Activated CD4-positive, alpha-beta memory T cell treated with anti-CD3 and anti-CD28 coated beads, Interleukin-2, amount 10 ng/mL, durations not matched to agents 7 days and 5 days (primary cell): ENCODE results near the gene SP3. TPM values are rescaled to one million over a fixed set of nuclear protein-coding genes. Genes with fewer than 3 reads are reported as not detected.
A peak's percentile ranks its signal among the peaks of the same experiment; 100 is the strongest.

Experiments
- CTCF ChIA-PET: fragments of 350-600 bp; sonication (Branson Sonifier 250); formaldehyde crosslinking; loops from one replicate; lab custom pipeline; 2021; ENCODE audit warnings: antibody characterized with exemption, inconsistent platforms; lab: Charles Lee
- POLR2A ChIA-PET: fragments of 350-600 bp; sonication (Branson Sonifier 250); formaldehyde crosslinking; loops from one replicate; lab custom pipeline; 2021; ENCODE audit warnings: antibody characterized with exemption; lab: Charles Lee
- DNase-seq: peaks from one replicate; pipeline ENCODE4 v3.0.0-alpha.2; 2020
- H3K27ac Mint-ChIP-seq: one replicate; pipeline ENCODE4 v1.8.0; 2021; ENCODE audit warnings: mild to moderate bottlenecking, mixed read lengths
- H3K27me3 Mint-ChIP-seq: one replicate; pipeline ENCODE4 v1.8.0; 2021; ENCODE audit warnings: mixed read lengths
- H3K36me3 Mint-ChIP-seq: one replicate; pipeline ENCODE4 v1.8.0; 2021; ENCODE audit warnings: low read depth, mixed read lengths
- H3K4me1 Mint-ChIP-seq: one replicate; pipeline ENCODE4 v1.8.0; 2021; ENCODE audit warnings: mixed read lengths
- H3K4me3 Mint-ChIP-seq: one replicate; pipeline ENCODE4 v1.8.0; 2021; ENCODE audit warnings: mild to moderate bottlenecking, mixed read lengths
- H3K9me3 Mint-ChIP-seq: one replicate; pipeline ENCODE4 v1.8.0; 2021; ENCODE audit warnings: mixed read lengths
- total RNA-seq, 2 experiments: library from RNA; stranded (reverse); gene quantifications; one replicate each; pipeline ENCODE4 v1.2.3, GENCODE V29; 2021

The SP3 gene
- total RNA-seq, result 10 to 100 TPM; 94.9 to 96.9 TPM

GRCh38 chr2:173965372-173966025 lies at the start of gene SP3:
TSS of gene SP3 (minus strand) at chr2:173965373. CDS start at chr2:173965171, 202 bp downstream.
- H3K27ac Mint-ChIP-seq, result peak within 1 kb of the TSS; percentile 100
- POLR2A ChIA-PET, result interaction anchor here (0.5 to 2.6 kb wide), 11 partner anchors 10 to 372 kb away, joined by 3 to 9 read pairs (median 4); no protein-coding TSS in a partner anchor
- no peaks in the 10 kb centered on the region for H3K9me3 Mint-ChIP-seq
- H3K4me1 Mint-ChIP-seq, result peaks cover 29% of the 10 kb centered on the region
- CTCF ChIA-PET, result no interaction called here
- DNase-seq, result peak; percentile 96
- H3K27me3 Mint-ChIP-seq, result peaks cover 6% of the 10 kb centered on the region
- H3K36me3 Mint-ChIP-seq, result peaks cover 37% of the 10 kb centered on the region
- H3K4me3 Mint-ChIP-seq, result peak within 1 kb of the TSS; percentile 90

GRCh38 chr2:174014699-174015070 lies 49.5 kb upstream of the SP3 start:
- Mint-ChIP-seq H3K4me3 (no peak overlapping the region), H3K9me3 (no peaks in the 10 kb centered on the region), H3K27ac (no peak overlapping the region), H3K36me3 (no peaks in the 10 kb centered on the region), H3K27me3 (peaks cover 18% of the 10 kb centered on the region), H3K4me1 (peaks cover 4% of the 10 kb centered on the region)
- CTCF ChIA-PET, result no interaction called here
- POLR2A ChIA-PET, result no interaction called here
- DNase-seq, result no peak

- Mint-ChIP-seq H3K36me3 (no peaks in the 10 kb centered on the region), H3K27ac (no peak overlapping the region), H3K4me1 (peaks cover 4% of the 10 kb centered on the region), H3K4me3 (no peak overlapping the region), H3K9me3 (no peaks in the 10 kb centered on the region), H3K27me3 (peaks cover 19% of the 10 kb centered on the region)
- ChIA-PET CTCF (no interaction called here), POLR2A (interaction anchor here (1.2 kb wide), 1 partner anchor 49 kb away, joined by 4 read pairs; the partner anchor contains the start of gene SP3)
- no peak for DNase-seq
These were observed 49.0 kb upstream of the SP3 start for GRCh38 chr2:174014011-174014698.

DNA sequence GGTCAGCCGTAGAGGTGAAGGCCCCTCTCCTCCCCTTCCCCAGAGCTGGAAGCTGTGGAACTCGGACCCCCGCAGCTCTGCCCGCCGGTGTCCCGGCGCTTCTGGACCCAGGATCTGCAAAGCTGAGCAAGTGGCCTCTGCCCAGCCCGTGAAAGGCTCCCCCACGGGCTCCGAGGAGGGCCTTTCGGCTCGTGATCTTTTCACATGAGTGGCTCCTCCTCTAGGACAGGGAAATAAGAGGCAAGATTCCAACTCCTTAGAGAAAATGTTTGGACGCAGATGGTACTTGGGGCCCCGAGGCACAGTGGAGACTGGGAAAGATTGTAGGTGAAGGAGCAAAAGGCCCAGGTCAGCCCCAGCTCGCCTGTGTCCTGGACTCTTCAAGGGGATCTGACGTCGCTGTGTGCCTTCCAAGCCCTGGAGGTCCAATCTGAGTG lies 48.2 kb upstream of the SP3 start:
- Mint-ChIP-seq H3K9me3 (no peaks in the 10 kb centered on the region), H3K4me3 (peak overlapping the region; percentile 26), H3K27ac (no peak overlapping the region), H3K27me3 (peaks cover 23% of the 10 kb centered on the region), H3K4me1 (peaks cover 4% of the 10 kb centered on the region), H3K36me3 (no peaks in the 10 kb centered on the region)
- ChIA-PET POLR2A (interaction anchor here (1.2 kb wide), 1 partner anchor 48 kb away, joined by 4 read pairs; the partner anchor contains the start of gene SP3), CTCF (no interaction called here)
- DNase-seq, result no peak

DNA sequence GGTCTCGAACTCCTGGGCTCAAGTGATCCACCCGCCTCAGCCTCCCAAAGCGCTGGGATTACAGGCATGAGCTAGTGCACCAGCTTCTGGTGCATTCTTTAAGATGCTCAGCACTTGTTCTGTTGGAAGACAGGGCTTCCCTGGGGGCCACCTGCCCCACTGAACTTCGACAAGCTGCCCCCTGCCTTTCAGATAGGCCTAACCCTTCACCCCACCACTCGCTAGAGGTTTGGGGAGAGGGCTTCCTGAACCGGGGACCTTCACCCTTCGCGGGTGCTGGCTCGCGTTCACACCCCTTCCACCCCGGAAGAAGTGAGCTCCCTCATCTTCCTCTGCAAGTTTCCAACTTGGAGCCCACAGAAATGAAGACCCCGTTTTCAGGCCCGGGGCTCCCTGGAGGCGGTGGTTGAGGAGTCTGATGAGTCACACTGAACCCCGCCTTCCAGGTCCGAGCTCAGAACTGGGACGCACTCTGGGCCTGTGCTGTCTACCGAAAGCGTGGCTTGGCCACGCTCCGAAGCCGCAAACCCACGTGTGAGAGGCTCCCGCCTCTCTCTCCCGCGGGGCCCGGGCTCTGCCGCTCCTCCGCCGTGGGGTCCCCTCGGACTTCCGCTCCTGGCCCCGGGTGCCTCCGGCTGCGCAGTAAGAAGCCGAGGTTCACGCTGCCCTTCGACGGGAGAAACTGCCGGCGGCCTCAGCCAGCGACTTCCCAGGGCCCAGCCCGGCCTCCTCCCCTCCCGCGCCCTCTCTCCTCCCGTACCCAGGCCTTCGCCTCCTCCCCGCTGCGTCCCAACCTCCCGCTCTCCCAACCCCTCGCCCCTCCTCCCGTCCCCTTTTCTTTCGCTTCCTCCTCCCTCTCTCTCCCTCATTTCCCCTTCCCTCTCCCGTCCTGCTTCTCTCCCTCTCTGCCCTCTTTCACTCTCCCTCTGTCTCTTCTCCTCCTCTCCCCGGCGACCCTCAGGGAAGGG lies 47.5 kb upstream of the SP3 start:
- no peaks in the 10 kb centered on the region for H3K9me3 Mint-ChIP-seq
- H3K36me3 Mint-ChIP-seq, result no peaks in the 10 kb centered on the region
- H3K4me1 Mint-ChIP-seq, result peaks cover 4% of the 10 kb centered on the region
- H3K4me3 Mint-ChIP-seq, result peak overlapping the region; percentile 32
- POLR2A ChIA-PET, result interaction anchor here (0.6 to 1.2 kb wide), 2 partner anchors 8 to 48 kb away, joined by 3 to 4 read pairs; no protein-coding TSS in a partner anchor
- CTCF ChIA-PET, result no interaction called here
- peak; percentile 28 for DNase-seq
- H3K27me3 Mint-ChIP-seq, result peaks cover 23% of the 10 kb centered on the region
- H3K27ac Mint-ChIP-seq, result no peak overlapping the region

DNA sequence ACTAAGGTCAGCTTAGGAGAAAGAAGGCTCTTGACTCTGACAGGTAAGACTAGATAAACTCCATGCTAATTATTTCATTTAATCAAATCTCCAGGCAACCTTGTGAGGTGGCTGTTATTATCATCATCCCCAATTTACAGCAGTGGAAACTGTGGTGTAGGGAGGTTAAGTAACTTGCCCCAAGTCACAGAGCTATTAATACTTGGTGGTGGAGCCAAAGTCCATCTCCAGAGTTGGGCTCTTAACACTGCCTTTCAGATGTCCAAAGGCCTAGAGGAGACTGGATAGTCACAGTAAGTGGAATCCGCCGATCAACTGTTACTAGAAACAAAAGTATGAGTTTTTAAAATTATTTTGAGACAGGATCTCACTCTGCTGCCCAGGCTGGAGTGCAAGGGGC lies 46.6 kb upstream of the SP3 start:
- H3K4me1 Mint-ChIP-seq, result peaks cover 4% of the 10 kb centered on the region
- ChIA-PET POLR2A (interaction anchor here (1.2 kb wide), 1 partner anchor 47 kb away, joined by 3 read pairs; no protein-coding TSS in a partner anchor), CTCF (no interaction called here)
- no peaks in the 10 kb centered on the region for H3K36me3 Mint-ChIP-seq
- no peaks in the 10 kb centered on the region for H3K9me3 Mint-ChIP-seq
- H3K4me3 Mint-ChIP-seq, result no peak overlapping the region
- no peak for DNase-seq
- H3K27ac Mint-ChIP-seq, result no peak overlapping the region
- H3K27me3 Mint-ChIP-seq, result peaks cover 23% of the 10 kb centered on the region

GRCh38 chr2:174011173-174011572 lies 46.0 kb upstream of the SP3 start:
- Mint-ChIP-seq H3K27ac (no peak overlapping the region), H3K36me3 (no peaks in the 10 kb centered on the region), H3K4me3 (no peak overlapping the region), H3K27me3 (peaks cover 23% of the 10 kb centered on the region), H3K9me3 (no peaks in the 10 kb centered on the region), H3K4me1 (peaks cover 4% of the 10 kb centered on the region)
- ChIA-PET CTCF (interaction anchor here (1.2 kb wide), 1 partner anchor 10 kb away, joined by 3 read pairs; no protein-coding TSS in a partner anchor), POLR2A (interaction anchor here (1.2 kb wide), 1 partner anchor 47 kb away, joined by 3 read pairs; no protein-coding TSS in a partner anchor)
- no peak for DNase-seq

- no peak overlapping the region for H3K4me3 Mint-ChIP-seq
- H3K27me3 Mint-ChIP-seq, result peaks cover 23% of the 10 kb centered on the region
- H3K4me1 Mint-ChIP-seq, result peaks cover 6% of the 10 kb centered on the region
- no peak for DNase-seq
- no peaks in the 10 kb centered on the region for H3K36me3 Mint-ChIP-seq
- no peaks in the 10 kb centered on the region for H3K9me3 Mint-ChIP-seq
- ChIA-PET CTCF (interaction anchor here (1.2 kb wide), 1 partner anchor 12 kb away, joined by 3 read pairs; no protein-coding TSS in a partner anchor), POLR2A (no interaction called here)
- H3K27ac Mint-ChIP-seq, result no peak overlapping the region
These were observed 44.5 kb upstream of the SP3 start for GRCh38 chr2:174009488-174010223.

GRCh38 chr2:174008720-174009119 lies 43.5 kb upstream of the SP3 start:
- Mint-ChIP-seq H3K27me3 (peaks cover 23% of the 10 kb centered on the region), H3K4me1 (peaks cover 6% of the 10 kb centered on the region), H3K36me3 (no peaks in the 10 kb centered on the region), H3K27ac (no peak overlapping the region), H3K4me3 (no peak overlapping the region), H3K9me3 (no peaks in the 10 kb centered on the region)
- CTCF ChIA-PET, result no interaction called here
- POLR2A ChIA-PET, result no interaction called here
- no peak for DNase-seq

GRCh38 chr2:174007010-174007409 lies 41.8 kb upstream of the SP3 start:
- Mint-ChIP-seq H3K27ac (no peak overlapping the region), H3K36me3 (no peaks in the 10 kb centered on the region), H3K9me3 (no peaks in the 10 kb centered on the region), H3K27me3 (peaks cover 23% of the 10 kb centered on the region), H3K4me3 (no peak overlapping the region), H3K4me1 (peaks cover 1% of the 10 kb centered on the region)
- CTCF ChIA-PET, result no interaction called here
- POLR2A ChIA-PET, result no interaction called here
- DNase-seq, result no peak

- ChIA-PET CTCF (no interaction called here), POLR2A (no interaction called here)
- Mint-ChIP-seq H3K36me3 (no peaks in the 10 kb centered on the region), H3K4me3 (no peak overlapping the region), H3K9me3 (no peaks in the 10 kb centered on the region), H3K4me1 (peaks cover 1% of the 10 kb centered on the region), H3K27ac (no peak overlapping the region), H3K27me3 (peaks cover 16% of the 10 kb centered on the region)
- DNase-seq, result no peak
These were observed 40.7 kb upstream of the SP3 start for GRCh38 chr2:174005801-174006419.
